ENCODE measurements around the gene NEURL4.
A peak's percentile ranks its signal among the peaks of the same experiment; 100 is the strongest.

The NEURL4 gene

DNA sequence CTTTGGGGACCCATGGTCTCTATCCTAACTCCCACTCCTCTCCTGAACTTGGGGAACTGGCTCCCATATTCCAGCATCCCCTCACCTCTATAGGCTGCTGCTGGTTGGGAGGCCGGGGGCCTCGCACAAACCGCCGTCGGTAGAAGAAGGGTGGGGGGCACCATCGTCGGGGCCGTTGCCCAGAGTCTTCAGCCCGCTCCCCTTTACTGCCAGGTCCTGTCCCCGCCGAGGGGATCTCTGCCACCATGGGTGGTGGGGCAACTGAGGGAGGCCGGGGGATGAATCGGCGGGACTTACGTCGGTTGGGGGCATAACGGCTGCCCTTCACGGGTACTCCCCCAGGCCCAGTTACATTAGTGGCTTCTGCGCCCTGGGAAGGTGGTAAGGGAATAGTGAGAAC lies 39.0 kb downstream of the NEURL4 start:
- TF ChIP-seq, protein P1, sequence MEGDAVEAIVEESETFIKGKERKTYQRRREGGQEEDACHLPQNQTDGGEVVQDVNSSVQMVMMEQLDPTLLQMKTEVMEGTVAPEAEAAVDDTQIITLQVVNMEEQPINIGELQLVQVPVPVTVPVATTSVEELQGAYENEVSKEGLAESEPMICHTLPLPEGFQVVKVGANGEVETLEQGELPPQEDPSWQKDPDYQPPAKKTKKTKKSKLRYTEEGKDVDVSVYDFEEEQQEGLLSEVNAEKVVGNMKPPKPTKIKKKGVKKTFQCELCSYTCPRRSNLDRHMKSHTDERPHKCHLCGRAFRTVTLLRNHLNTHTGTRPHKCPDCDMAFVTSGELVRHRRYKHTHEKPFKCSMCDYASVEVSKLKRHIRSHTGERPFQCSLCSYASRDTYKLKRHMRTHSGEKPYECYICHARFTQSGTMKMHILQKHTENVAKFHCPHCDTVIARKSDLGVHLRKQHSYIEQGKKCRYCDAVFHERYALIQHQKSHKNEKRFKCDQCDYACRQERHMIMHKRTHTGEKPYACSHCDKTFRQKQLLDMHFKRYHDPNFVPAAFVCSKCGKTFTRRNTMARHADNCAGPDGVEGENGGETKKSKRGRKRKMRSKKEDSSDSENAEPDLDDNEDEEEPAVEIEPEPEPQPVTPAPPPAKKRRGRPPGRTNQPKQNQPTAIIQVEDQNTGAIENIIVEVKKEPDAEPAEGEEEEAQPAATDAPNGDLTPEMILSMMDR (IDR thresholded peaks at IDR 0.05; ENCODE audit: low read depth, low read length) = no peak
- no peak for DNase-seq (ENCODE audit: low read depth)

DNA sequence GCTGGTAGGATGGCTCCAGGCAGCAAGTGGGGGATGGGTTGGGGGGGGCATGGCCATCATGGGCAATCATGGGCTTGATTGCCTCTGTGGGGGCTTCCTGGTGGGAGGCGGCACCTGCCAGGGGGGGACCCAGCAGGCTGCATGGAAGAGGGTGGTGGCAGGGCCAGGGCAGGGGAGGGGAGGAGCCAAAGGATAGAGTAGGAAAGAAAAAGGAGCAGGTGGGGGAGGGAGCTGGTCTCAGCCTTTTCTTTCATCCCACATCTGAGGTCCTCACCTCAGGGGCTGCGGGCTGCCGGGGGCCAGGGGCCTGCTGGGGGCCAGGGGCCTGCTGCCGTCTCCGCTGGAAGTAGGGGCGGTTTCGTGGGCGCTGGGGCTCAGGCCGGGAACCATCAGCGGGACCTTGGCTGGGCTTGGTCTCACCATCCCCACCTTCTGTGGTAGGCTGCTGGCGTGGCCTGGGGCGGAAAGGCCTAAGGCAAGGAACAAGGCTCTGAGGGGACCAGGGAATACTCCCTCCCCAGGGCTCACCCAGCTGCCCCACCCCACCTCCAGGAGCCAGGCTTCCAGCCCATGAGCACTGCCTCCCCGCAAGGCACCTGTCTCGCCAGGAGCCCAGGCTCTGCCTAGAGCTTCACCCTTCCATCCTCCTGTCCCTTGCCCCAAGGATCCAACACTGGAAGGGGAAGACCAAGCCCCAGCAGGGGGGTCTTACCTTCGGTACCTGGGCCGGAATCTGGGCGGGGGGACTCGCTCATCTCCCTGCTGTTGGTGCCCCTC lies 39.7 kb downstream of the NEURL4 start:
- TF ChIP-seq POLR2A (IDR thresholded peaks at IDR 0.05; ENCODE audit: extremely low read depth, insufficient read length) (no peak), MYC (IDR thresholded peaks at IDR 0.05; ENCODE audit: low read depth, low read length) (no peak)
- TF ChIP-seq, protein P2, sequence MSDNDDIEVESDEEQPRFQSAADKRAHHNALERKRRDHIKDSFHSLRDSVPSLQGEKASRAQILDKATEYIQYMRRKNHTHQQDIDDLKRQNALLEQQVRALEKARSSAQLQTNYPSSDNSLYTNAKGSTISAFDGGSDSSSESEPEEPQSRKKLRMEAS (IDR thresholded peaks at IDR 0.05; ENCODE audit: low read depth, low read length) = no peak
- TF ChIP-seq, protein P1 (IDR thresholded peaks at IDR 0.05; ENCODE audit: low read depth, low read length) = no peak
- no peak overlapping the region for H3K4me3 ChIP-seq (ENCODE audit: low read depth, low read length)
- DNase-seq (ENCODE audit: low read depth) = no peak

More for the DNA sequence above, 39.0 kb downstream of the NEURL4 start:
- H3K4me3 ChIP-seq (ENCODE audit: low read depth, low read length) = no peak overlapping the region

DNA sequence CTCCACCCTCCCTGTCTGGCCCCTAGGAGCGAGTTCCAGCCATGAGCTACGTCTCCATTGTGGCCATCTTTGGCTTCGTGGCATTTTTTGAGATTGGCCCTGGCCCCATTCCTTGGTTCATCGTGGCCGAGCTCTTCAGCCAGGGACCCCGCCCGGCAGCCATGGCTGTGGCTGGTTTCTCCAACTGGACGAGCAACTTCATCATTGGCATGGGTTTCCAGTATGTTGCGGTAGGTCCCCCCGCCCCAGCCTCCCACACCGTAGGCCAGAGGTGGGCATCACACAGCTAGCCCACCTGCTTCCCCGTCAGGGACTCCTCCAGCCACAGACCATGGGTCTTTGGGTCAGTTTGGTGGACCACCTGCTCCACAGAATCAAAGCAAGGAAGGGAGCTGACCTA lies 43.5 kb downstream of the NEURL4 start:
- TF ChIP-seq, protein P2 (IDR thresholded peaks at IDR 0.05; ENCODE audit: low read depth, low read length) = no peak
- TF ChIP-seq POLR2A (IDR thresholded peaks at IDR 0.05; ENCODE audit: extremely low read depth, insufficient read length) = no peak
- TF ChIP-seq MYC (IDR thresholded peaks at IDR 0.05; ENCODE audit: low read depth, low read length) = no peak
- TF ChIP-seq, protein P1 (IDR thresholded peaks at IDR 0.05; ENCODE audit: low read depth, low read length) = no peak
- DNase-seq (ENCODE audit: low read depth) = no peak
- H3K4me3 ChIP-seq (ENCODE audit: low read depth, low read length) = no peak overlapping the region

DNA sequence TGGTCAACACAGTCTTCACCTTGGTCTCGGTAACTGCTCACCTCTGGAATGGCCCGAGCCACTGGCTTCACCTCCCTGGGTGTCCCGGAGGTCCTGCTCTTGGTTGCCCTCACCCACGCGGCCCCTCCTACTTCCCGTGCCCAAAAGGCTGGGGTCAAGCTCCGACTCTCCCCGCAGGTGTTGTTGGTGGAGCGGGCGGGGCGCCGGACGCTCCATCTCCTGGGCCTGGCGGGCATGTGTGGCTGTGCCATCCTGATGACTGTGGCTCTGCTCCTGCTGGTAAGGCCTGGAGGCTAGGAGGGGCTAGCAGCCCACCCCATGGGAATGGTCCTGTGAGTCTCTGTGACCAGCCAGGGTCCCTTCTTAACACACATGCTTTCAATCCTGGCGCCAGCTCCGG lies 44.2 kb downstream of the NEURL4 start:
- TF ChIP-seq MYC (IDR thresholded peaks at IDR 0.05; ENCODE audit: low read depth, low read length) = no peak
- no peak for TF ChIP-seq POLR2A (IDR thresholded peaks at IDR 0.05; ENCODE audit: extremely low read depth, insufficient read length)
- TF ChIP-seq, protein P1 (IDR thresholded peaks at IDR 0.05; ENCODE audit: low read depth, low read length) = no peak
- TF ChIP-seq, protein P2 (IDR thresholded peaks at IDR 0.05; ENCODE audit: low read depth, low read length) = no peak
- DNase-seq (ENCODE audit: low read depth) = no peak
- no peak overlapping the region for H3K4me3 ChIP-seq (ENCODE audit: low read depth, low read length)

DNA sequence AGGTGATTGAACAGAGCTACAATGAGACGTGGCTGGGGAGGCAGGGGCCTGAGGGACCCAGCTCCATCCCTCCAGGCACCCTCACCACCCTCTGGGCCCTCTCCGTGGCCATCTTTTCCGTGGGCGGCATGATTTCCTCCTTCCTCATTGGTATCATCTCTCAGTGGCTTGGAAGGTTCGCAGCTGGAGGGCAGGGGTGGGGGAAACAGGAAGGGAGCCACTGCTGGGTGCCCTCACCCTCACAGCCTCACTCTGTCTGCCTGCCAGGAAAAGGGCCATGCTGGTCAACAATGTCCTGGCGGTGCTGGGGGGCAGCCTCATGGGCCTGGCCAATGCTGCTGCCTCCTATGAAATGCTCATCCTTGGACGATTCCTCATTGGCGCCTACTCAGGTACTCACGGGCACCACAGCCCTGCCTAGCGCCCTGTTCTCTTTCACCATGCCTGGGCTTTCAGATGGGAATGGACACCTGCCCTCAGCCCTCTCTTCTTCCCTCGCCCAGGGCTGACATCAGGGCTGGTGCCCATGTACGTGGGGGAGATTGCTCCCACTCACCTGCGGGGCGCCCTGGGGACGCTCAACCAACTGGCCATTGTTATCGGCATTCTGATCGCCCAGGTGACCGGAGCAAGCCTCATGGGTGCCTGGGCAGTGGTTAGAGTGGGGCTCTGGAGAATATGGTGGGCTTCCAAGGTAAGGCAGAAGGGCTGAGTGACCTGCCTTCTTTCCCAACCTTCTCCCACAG lies 45.5 kb downstream of the NEURL4 start:
- H3K4me3 ChIP-seq (ENCODE audit: low read depth, low read length) = no peak overlapping the region
- no peak for TF ChIP-seq MYC (IDR thresholded peaks at IDR 0.05; ENCODE audit: low read depth, low read length)
- TF ChIP-seq, protein P2 (IDR thresholded peaks at IDR 0.05; ENCODE audit: low read depth, low read length) = no peak
- no peak for TF ChIP-seq POLR2A (IDR thresholded peaks at IDR 0.05; ENCODE audit: extremely low read depth, insufficient read length)
- TF ChIP-seq, protein P1 (IDR thresholded peaks at IDR 0.05; ENCODE audit: low read depth, low read length) = no peak
- peak; percentile 23 for DNase-seq (ENCODE audit: low read depth)

Measured in NB4 (cell line).